OCI-LY1 (cell line): Measurements from ENCODE around the gene CYB561.

Experiments
- CTCF ChIP-seq: fragments of 200-600 bp; sonication (generic), shearing (Covaris generic); IDR thresholded peaks from 2 replicates; pipeline ENCODE4 v1.5.1; 2017; ENCODE audit warnings: mild to moderate bottlenecking, antibody characterized with exemption, low read length, moderate library complexity, mixed read lengths
- EZH2 ChIP-seq: fragments of 200-600 bp; sonication (generic), shearing (Covaris generic); IDR thresholded peaks from 2 replicates; pipeline ENCODE4 v1.8.0; 2017; ENCODE audit warnings: borderline replicate concordance, mixed run types, mild to moderate bottlenecking, antibody characterized with exemption, low read length, moderate library complexity, mixed read lengths

- no peak for TF ChIP-seq CTCF
- no peak for TF ChIP-seq EZH2
These were observed 5.3 kb downstream of the CYB561 start for GRCh38 chr17:63440770-63441335.
